HepG2 (cell line): Measurements from ENCODE around the gene HERPUD2. TPM values are rescaled to one million over a fixed set of nuclear protein-coding genes. Genes with fewer than 3 reads are reported as not detected.
"Not testable (repeated sequence)": the region's sequence is repeated elsewhere in the genome, so short reads cannot be mapped to it uniquely, and the experiment has no call there.

Experiments
- ATAC-seq: fragments of 200-7000 bp; cut with Tn5 transposase; 3 replicates; pipeline ENCODE4 v1.9.1; 2020; ENCODE audit warnings: mild to moderate bottlenecking, moderate library complexity
- BruUV-seq: library from RNA; stranded (reverse); fragments of 400-500 nt; replicated peaks from 2 replicates; lab custom pipeline; 2021; lab: Mats Ljungman, UMichigan
- CTCF ChIA-PET: fragments of 300-600 bp; formaldehyde crosslinking; extraction: SDS; loops from one replicate; lab custom pipeline; 2021; ENCODE audit warnings: low total read pairs, inconsistent platforms, low intra/inter-chr PET ratio; lab: Yijun Ruan, JAX
- POLR2A ChIA-PET: fragments of 350-600 bp; sonication (Branson Sonifier 250); formaldehyde crosslinking; loops from one replicate; lab custom pipeline; 2020; ENCODE audit warnings: antibody characterized with exemption, inconsistent platforms; lab: Yijun Ruan, JAX
- DNase-seq: peaks from one replicate; pipeline ENCODE4 v3.0.0-alpha.2; 2015; ENCODE audit warnings: low spot score
- FAIRE-seq: peaks from 3 replicates; lab custom pipeline; 2011; peaks lifted over from hg19 to GRCh38; lab: Jason Lieb, UNC
- H2AFZ ChIP-seq: one replicate; pipeline ENCODE4 v1.6.1; 2011; ENCODE audit warnings: low read length, inconsistent platforms
- H3K27ac ChIP-seq: fragments of 300-600 bp; 3 replicates; pipeline ENCODE4 v1.8.0; 2011; ENCODE audit warnings: mixed run types, mild to moderate bottlenecking, mixed read lengths, low read length, inconsistent platforms; ENCODE audit not compliant: insufficient read depth; ENCODE audit errors: extremely low read length
- H3K27me3 ChIP-seq, 2 experiments: fragments of 200-600 bp in 1 of 2; 2 replicates in 1 of 2; 3 replicates in 1 of 2; pipeline versions ENCODE4 v1.6.0 to v1.8.0; 2011; ENCODE audit warnings: low read length in 2 of 2, mild to moderate bottlenecking in 2 of 2, moderate library complexity in 2 of 2, inconsistent platforms in 1 of 2; ENCODE audit not compliant: insufficient read depth in 2 of 2, control insufficient read depth in 1 of 2
- H3K36me3 ChIP-seq, 2 experiments: fragments of 200-600 bp in 1 of 2; replicated peaks in 1 of 2; 2 replicates in 1 of 2; 3 replicates in 1 of 2; pipeline versions ENCODE4 v1.5.1 to v1.8.0; 2011; ENCODE audit warnings: low read length in 2 of 2, inconsistent platforms in 1 of 2; ENCODE audit not compliant: insufficient read depth in 2 of 2, control insufficient read depth in 1 of 2
- H3K4me1 ChIP-seq: 2 replicates; pipeline ENCODE4 v1.5.1; 2012; ENCODE audit warnings: low read length, inconsistent platforms; ENCODE audit not compliant: insufficient read depth
- H3K4me2 ChIP-seq: 2 replicates; pipeline ENCODE4 v1.6.0; 2011; ENCODE audit warnings: low read depth, low read length, inconsistent platforms
- H3K4me3 ChIP-seq, 3 experiments: fragments of 200-600 bp in 1 of 3; sonication (generic), shearing (Covaris generic) in 1 of 3; replicated peaks in 1 of 3; 2 replicates each; pipeline ENCODE4 v1.5.1; 2011 to 2016; ENCODE audit warnings: low read length in 3 of 3, inconsistent platforms in 2 of 3, low read depth in 2 of 3, mild to moderate bottlenecking in 2 of 3, control low read depth in 1 of 3, mixed read lengths in 1 of 3; ENCODE audit not compliant: insufficient read depth in 1 of 3
- H3K79me2 ChIP-seq: one replicate; pipeline ENCODE4 v1.6.1; 2011; ENCODE audit warnings: low read length, inconsistent platforms; ENCODE audit not compliant: insufficient read depth
- H3K9ac ChIP-seq: 2 replicates; pipeline ENCODE4 v1.6.0; 2011; ENCODE audit warnings: mild to moderate bottlenecking, low read depth, low read length, inconsistent platforms; ENCODE audit not compliant: insufficient read depth
- H3K9me3 ChIP-seq: 2 replicates; pipeline ENCODE4 v1.5.1; 2012; ENCODE audit warnings: mild to moderate bottlenecking, low read length
- H4K20me1 ChIP-seq: 2 replicates; pipeline ENCODE4 v1.6.0; 2011; ENCODE audit warnings: inconsistent platforms, mild to moderate bottlenecking, low read length, moderate library complexity; ENCODE audit not compliant: insufficient read depth
- CHCHD3 ChIP-seq: sonication (generic); formaldehyde crosslinking; IDR thresholded peaks from 2 replicates; pipeline ENCODE4 v1.8.0; 2022; ENCODE audit warnings: mild to moderate bottlenecking, missing genetic modification reagents, moderate library complexity
- EED ChIP-seq: sonication (generic); formaldehyde crosslinking; IDR thresholded peaks from 2 replicates; pipeline ENCODE4 v1.5.0; 2020; ENCODE audit warnings: mild to moderate bottlenecking, missing genetic modification reagents
- NONO ChIP-seq, 2 experiments: fragments of 450-650 bp in 1 of 2; sonication (generic) in 1 of 2; formaldehyde crosslinking in 1 of 2; IDR thresholded peaks in 1 of 2; conservative IDR thresholded peaks in 1 of 2; 2 replicates each; pipeline versions ENCODE4 v1.6.1 to v1.8.0; 2017 to 2022; ENCODE audit warnings: mild to moderate bottlenecking in 1 of 2, missing genetic modification reagents in 1 of 2, moderate library complexity in 1 of 2
- REPIN1 ChIP-seq: sonication (generic); formaldehyde crosslinking; IDR thresholded peaks from 2 replicates; pipeline ENCODE4 v1.8.0; 2022; ENCODE audit warnings: missing genetic modification reagents, low read depth, mild to moderate bottlenecking, borderline replicate concordance
- RFX1 ChIP-seq: fragments of 450-650 bp; IDR thresholded peaks from 2 replicates; pipeline ENCODE4 v1.6.1; 2017
- ZC3H4 ChIP-seq: sonication (generic); formaldehyde crosslinking; IDR thresholded peaks from 2 replicates; pipeline ENCODE4 v1.4.0; 2020; ENCODE audit warnings: missing genetic modification reagents, borderline replicate concordance
- WGBS: methylation state at CpG from one replicate; pipeline ENCODE4 v1.1.6; 2017; ENCODE audit warnings: low lambda C conversion rate; 5-methylcytosine and 5-hydroxymethylcytosine counted together
- in situ Hi-C: cut with HindIII; loops from 2 replicates; pipeline ENCODE4 v1.10.0; 2017; ENCODE audit warnings: low pct_unique_long_range_greater_than_20kb; ENCODE audit not compliant: extremely low pct_ligation_motif_present
- intact Hi-C: fragments of 100-400 bp; cut with micrococcal nuclease; formaldehyde crosslinking; loops from one replicate; pipeline ENCODE4 v1.10.0; 2022; ENCODE audit not compliant: unreplicated experiment
- polyA plus RNA-seq, 8 experiments: library from polyadenylated mRNA; depleted of rRNA in 3 of 8; stranded (reverse) in 7 of 8; unstranded in 1 of 8; fragments of >200 nt; fragmentation: Illumina TruSeq in 4 of 8; extraction: Trizol in 4 of 8; gene quantifications; 2 replicates each; pipeline versions ENCODE4 v1.2.1 to v1.2.3, GENCODE V29; 2011 to 2016; ENCODE audit warnings: low read depth in 4 of 8, missing spikeins in 1 of 8, mixed read lengths in 1 of 8; ENCODE audit not compliant: insufficient read depth in 1 of 8
- total RNA-seq, 5 experiments: library from RNA; depleted of rRNA; stranded (reverse); fragments of >200 nt; fragmentation: Illumina TruSeq; extraction: Trizol; gene quantifications; 2 replicates each; pipeline ENCODE4 v1.2.3, GENCODE V29; 2016; ENCODE audit warnings: low read depth in 1 of 5

Gene HERPUD2
- total and polyA plus RNA-seq, 2 of the 13 experiments (the other 11 are each of a cell fraction or from before 2014, with no cell fraction given) = 10.7 to 38.6 TPM

- TF ChIP-seq REPIN1 (CRISPR knock-in tag) (no peak), CHCHD3 (CRISPR knock-in tag) (no peak)
Observed at GRCh38 chr7:35700333-35700732, 5.4 kb upstream of the HERPUD2 start (continued).

GRCh38 chr7:35699796-35700305 lies 4.9 kb upstream of the HERPUD2 start:
- CTCF ChIA-PET = no interaction called here
- Histone ChIP-seq H3K4me1 (peaks cover 20% of the 10 kb centered on the region), H4K20me1 (no peaks in the 10 kb centered on the region), H3K36me3 (peaks cover 0 to 1% of the 10 kb centered on the region in 2 experiments; a peak in 1 of 5 replicates), H3K4me2 (no peak overlapping the region), H3K27me3 (no peaks in the 10 kb centered on the region; a peak in 1 of 5 replicates), H3K9me3 (no peaks in the 10 kb centered on the region), H2AFZ (no peak overlapping the region), H3K4me3 (no peak overlapping the region), H3K9ac (no peak overlapping the region), H3K79me2 (peaks cover 10% of the 10 kb centered on the region), H3K27ac (no peak overlapping the region)
- intact Hi-C loops = loop anchor here (10.0 kb wide), 1 partner anchor 945 kb away; no protein-coding TSS in a partner anchor
- no peak for DNase-seq
- 88% methylated on average over 2 of the region's 2 CpGs for WGBS
- FAIRE-seq = no peak
- no TSS peak for BruUV-seq
- ATAC-seq = no peak
- POLR2A ChIA-PET = interaction anchor here (0.6 to 1.5 kb wide), 3 partner anchors 101 to 553 kb away, joined by 3 to 5 read pairs (median 3); partner anchors contain the start of gene SEPTIN7
- in situ Hi-C loops = loop anchor here (25.0 kb wide), 1 partner anchor 612 kb away; no protein-coding TSS in a partner anchor
- TF ChIP-seq NONO (IDR thresholded peaks at IDR 0.05) (no peak), NONO (CRISPR knock-in tag; conservative IDR thresholded peaks at IDR 0.05) (no peak), ZC3H4 (CRISPR knock-in tag) (no peak), EED (CRISPR knock-in tag) (no peak), RFX1 (no peak)

GRCh38 chr7:35698382-35698781 lies 3.4 kb upstream of the HERPUD2 start:
- H3K27me3 ChIP-seq, in situ Hi-C loops, H3K9me3 ChIP-seq, H3K9ac ChIP-seq, H2AFZ ChIP-seq, DNase-seq, H3K36me3 ChIP-seq, H3K27ac ChIP-seq, BruUV-seq, CTCF ChIA-PET, H3K4me3 ChIP-seq, ATAC-seq, FAIRE-seq, H3K4me2 ChIP-seq, H4K20me1 ChIP-seq: not testable (repeated sequence)
- Histone ChIP-seq H3K4me1 (peaks cover 24% of the 10 kb centered on the region), H3K79me2 (peaks cover 17% of the 10 kb centered on the region)
- POLR2A ChIA-PET = interaction anchor here (6.0 kb wide), 1 partner anchor 103 kb away, joined by 52 read pairs; the partner anchor contains the start of gene SEPTIN7
- WGBS = 94% methylated on average over 3 of the region's 3 CpGs
- intact Hi-C loops = loop anchor here (10.0 kb wide), 1 partner anchor 944 kb away; no protein-coding TSS in a partner anchor
